WERI-Rb-1 (cell line): ENCODE measurements around the gene NUDT1.

Experiments used
- DNase-seq: peaks from one replicate; pipeline ENCODE4 v3.0.0-alpha.2; 2020
- H3K27ac ChIP-seq: fragments of 250-450 bp; sonication (Bioruptor Pico); 2 replicates; pipeline ENCODE4 v1.5.1; 2020; ENCODE audit warnings: mild to moderate bottlenecking, moderate library complexity
- H3K27me3 ChIP-seq: fragments of 250-450 bp; sonication (Bioruptor Pico); 2 replicates; pipeline ENCODE4 v1.5.1; 2021; ENCODE audit warnings: mild to moderate bottlenecking, low read depth, moderate library complexity; ENCODE audit not compliant: insufficient read depth, severe bottlenecking
- H3K36me3 ChIP-seq: fragments of 250-450 bp; sonication (Bioruptor Pico); 2 replicates; pipeline ENCODE4 v1.5.1; 2020; ENCODE audit warnings: mild to moderate bottlenecking, moderate library complexity
- H3K4me3 ChIP-seq: 2 replicates; pipeline ENCODE4 v1.5.1; 2011; ENCODE audit warnings: low read depth, mild to moderate bottlenecking, control low read depth, low read length
- H3K9me3 ChIP-seq: fragments of 250-450 bp; sonication (Bioruptor Pico); 2 replicates; pipeline ENCODE4 v1.5.1; 2021; ENCODE audit warnings: mild to moderate bottlenecking, moderate library complexity; ENCODE audit not compliant: severe bottlenecking
- TF ChIP-seq, protein P1 (sequence below): IDR thresholded peaks from 2 replicates; pipeline ENCODE4 v1.5.1; 2011; ENCODE audit warnings: low read depth, mild to moderate bottlenecking, control low read depth, inconsistent platforms, low read length

Gene NUDT1

DNA sequence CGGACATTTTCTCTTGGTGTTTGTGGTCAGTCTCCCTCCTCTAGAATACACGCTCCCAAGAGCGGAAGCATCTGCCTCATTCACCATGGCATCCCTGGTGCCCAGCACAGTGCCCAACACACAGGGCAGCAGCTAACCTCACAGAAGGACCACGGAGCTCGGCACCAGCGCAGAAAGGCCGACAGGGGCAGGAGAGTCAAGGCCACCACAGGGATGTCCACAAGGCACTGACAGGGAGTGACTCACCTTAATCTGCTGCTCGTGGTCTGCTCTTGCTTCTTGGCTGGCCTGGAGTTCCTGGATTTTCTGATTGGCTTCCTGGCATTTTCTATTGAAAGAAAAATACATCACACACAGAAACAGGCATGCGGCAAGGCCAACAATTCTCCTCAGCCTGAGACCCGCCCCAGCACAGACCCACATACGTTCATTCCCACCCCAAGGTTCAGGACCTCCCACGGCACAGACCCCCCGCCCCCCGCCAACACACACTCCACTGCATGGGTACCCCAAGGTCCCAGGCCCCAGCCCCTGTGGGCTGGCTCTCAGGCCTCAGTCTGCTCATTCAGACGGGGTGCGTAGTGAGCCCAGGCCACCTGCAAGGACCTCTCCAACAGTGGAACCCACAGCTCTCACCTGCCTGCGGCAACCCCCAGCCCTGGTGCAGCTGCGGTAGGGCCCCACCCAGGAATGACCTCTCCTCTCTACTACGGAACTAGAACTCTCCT, 24.1 kb upstream of the NUDT1 start:
- peaks cover 73% of the 10 kb centered on the region for H3K36me3 ChIP-seq
- no peak overlapping the region for H3K27ac ChIP-seq
- TF ChIP-seq, protein P1, sequence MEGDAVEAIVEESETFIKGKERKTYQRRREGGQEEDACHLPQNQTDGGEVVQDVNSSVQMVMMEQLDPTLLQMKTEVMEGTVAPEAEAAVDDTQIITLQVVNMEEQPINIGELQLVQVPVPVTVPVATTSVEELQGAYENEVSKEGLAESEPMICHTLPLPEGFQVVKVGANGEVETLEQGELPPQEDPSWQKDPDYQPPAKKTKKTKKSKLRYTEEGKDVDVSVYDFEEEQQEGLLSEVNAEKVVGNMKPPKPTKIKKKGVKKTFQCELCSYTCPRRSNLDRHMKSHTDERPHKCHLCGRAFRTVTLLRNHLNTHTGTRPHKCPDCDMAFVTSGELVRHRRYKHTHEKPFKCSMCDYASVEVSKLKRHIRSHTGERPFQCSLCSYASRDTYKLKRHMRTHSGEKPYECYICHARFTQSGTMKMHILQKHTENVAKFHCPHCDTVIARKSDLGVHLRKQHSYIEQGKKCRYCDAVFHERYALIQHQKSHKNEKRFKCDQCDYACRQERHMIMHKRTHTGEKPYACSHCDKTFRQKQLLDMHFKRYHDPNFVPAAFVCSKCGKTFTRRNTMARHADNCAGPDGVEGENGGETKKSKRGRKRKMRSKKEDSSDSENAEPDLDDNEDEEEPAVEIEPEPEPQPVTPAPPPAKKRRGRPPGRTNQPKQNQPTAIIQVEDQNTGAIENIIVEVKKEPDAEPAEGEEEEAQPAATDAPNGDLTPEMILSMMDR = no peak

DNA sequence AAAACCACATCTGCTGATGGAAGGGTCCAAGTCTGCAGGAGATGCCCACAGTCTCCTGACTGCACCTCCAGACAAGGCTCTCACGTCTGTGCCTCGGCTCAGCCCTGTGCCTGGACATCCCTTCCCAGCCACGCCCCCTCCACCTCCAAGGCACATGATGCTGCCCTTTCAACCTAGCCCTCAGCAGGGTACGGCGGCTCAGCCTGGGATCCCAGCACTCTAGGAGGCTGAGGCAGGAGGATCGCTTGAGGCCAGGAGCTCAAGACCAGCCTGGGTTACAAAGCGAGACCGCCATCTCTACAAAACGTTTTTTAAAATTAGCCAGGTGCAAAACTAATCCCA, 23.6 kb upstream of the NUDT1 start:
- no peak for DNase-seq
- peaks cover 68% of the 10 kb centered on the region for H3K36me3 ChIP-seq

More for the DNA sequence above, 24.1 kb upstream of the NUDT1 start:
- DNase-seq = no peak
- Histone ChIP-seq H3K4me3 (no peak overlapping the region), H3K9me3 (no peaks in the 10 kb centered on the region), H3K27me3 (no peaks in the 10 kb centered on the region)

DNA sequence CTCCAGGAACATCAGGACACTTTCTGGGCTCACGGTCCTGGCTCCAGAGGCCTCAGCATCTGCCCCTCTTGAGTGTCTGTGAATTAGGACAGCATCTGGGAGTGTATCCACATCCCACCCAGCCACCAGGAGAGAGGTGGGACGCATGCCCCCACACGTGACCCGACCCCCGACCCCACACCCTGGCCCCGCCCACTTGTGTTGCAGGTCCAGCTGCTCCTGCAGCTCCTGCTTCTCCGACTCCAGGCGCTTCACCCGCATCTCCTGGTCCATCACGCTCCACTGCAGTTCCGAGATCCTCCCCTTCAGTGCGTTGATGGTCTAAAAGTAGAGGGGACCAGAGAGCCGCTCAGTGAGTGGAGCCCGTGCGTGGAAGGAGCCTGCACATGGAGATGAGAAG, 22.9 kb upstream of the NUDT1 start:
- TF ChIP-seq, protein P1 = no peak
- no peaks in the 10 kb centered on the region for H3K27me3 ChIP-seq
- H3K27ac ChIP-seq = no peak overlapping the region
- no peak overlapping the region for H3K4me3 ChIP-seq
- peaks cover 60% of the 10 kb centered on the region for H3K36me3 ChIP-seq
- DNase-seq = no peak
- no peaks in the 10 kb centered on the region for H3K9me3 ChIP-seq

More for the DNA sequence above, 23.6 kb upstream of the NUDT1 start:
- Histone ChIP-seq H3K27ac (no peak overlapping the region), H3K4me3 (no peak overlapping the region), H3K9me3 (no peaks in the 10 kb centered on the region), H3K27me3 (no peaks in the 10 kb centered on the region)
- TF ChIP-seq, protein P1 = no peak

DNA sequence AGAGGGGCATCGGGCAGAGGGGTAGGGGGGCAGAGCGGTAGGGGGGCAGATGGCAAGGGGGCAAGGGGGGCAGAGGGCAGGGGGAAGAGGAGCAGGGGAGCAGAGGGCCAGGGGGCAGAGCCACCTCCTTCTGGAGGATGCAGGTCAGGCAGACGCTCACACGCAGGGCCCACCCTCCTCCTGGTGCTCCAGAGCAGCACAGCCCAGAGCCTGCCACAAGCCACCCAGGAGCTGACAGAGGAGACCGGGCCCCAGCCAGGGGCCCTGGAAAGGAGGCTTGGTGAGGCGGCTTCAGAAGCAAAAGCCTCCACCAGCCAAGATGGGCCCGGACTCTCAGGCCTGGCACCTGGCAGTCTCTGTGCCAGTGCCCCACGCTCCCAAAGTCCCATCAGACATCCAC, 22.4 kb upstream of the NUDT1 start:
- DNase-seq = no peak
- Histone ChIP-seq H3K36me3 (peaks cover 60% of the 10 kb centered on the region), H3K27ac (no peak overlapping the region), H3K4me3 (no peak overlapping the region), H3K9me3 (no peaks in the 10 kb centered on the region), H3K27me3 (no peaks in the 10 kb centered on the region)
- TF ChIP-seq, protein P1 = no peak

DNA sequence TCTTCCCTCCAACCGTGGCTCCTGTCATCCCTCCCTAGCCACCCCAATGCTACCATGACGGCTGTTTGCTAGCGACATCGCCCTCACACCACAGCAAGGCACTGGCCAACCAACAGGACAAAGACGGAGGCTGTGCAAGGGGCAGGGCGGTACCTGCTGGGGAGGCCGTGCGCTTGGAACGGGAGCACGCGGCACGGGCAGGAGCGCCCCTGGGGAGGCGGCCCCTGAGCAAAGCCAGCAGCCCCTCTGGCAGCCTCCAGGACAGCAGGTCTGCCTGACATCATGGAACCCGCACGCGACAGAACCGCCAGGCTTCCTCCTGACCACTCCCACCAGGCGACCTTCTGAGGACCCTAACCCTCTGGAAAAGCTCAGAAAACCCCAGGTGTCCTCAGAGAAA, 22.0 kb upstream of the NUDT1 start:
- no peak for DNase-seq
- H3K36me3 ChIP-seq = peaks cover 59% of the 10 kb centered on the region
- no peak overlapping the region for H3K4me3 ChIP-seq
- no peak overlapping the region for H3K27ac ChIP-seq
- TF ChIP-seq, protein P1 = no peak
- H3K9me3 ChIP-seq = no peaks in the 10 kb centered on the region
- H3K27me3 ChIP-seq = no peaks in the 10 kb centered on the region

DNA sequence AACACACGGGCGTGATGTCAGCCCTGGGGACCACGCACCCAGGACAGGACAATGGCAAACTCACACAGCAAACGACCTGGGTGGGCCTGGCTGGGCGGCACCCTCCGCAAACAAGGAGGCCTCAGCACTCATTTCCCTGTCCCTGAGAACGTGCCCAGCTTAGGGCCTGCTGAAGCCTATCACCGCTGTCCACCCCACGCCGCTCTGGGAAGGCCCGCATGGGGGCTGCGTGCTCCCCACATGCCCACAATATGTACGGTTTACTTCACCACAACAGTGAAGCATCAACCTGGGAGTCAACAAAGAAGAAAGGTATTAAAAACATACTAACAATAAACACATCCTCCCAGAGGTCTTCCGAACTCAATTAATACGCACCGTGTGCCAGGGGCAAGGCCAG, 21.5 kb upstream of the NUDT1 start:
- no peaks in the 10 kb centered on the region for H3K9me3 ChIP-seq
- no peaks in the 10 kb centered on the region for H3K27me3 ChIP-seq
- no peak for DNase-seq
- H3K4me3 ChIP-seq = no peak overlapping the region
- H3K27ac ChIP-seq = no peak overlapping the region
- H3K36me3 ChIP-seq = peaks cover 60% of the 10 kb centered on the region
- TF ChIP-seq, protein P1 = no peak
